Tibial nerve (tissue), 4 donors: ENCODE results near the gene PIM2.

Source experiments
- EP300 ChIP-seq, 2 donors: sonication (generic); formaldehyde crosslinking; IDR thresholded peaks; one replicate each; pipeline ENCODE4 v1.6.1; 2017; ENCODE audit warnings: antibody characterized with exemption in 2 of 2, mild to moderate bottlenecking in 1 of 2
- POLR2A ChIP-seq, 2 donors: fragments of 450-650 bp; IDR thresholded peaks; one replicate each; pipeline ENCODE4 v1.6.1; 2017; ENCODE audit warnings: antibody characterized with exemption in 2 of 2, mild to moderate bottlenecking in 2 of 2, moderate library complexity in 2 of 2
- TF ChIP-seq, protein P1 (sequence below), 5 experiments: fragments of 200-600 bp in 3 of 5; fragments of 450-650 bp in 2 of 5; sonication (generic) in 3 of 5; IDR thresholded peaks; one replicate each; pipeline ENCODE4 v1.5.1; 2016 to 2019; ENCODE audit warnings: antibody characterized with exemption in 5 of 5, mild to moderate bottlenecking in 3 of 5, moderate library complexity in 2 of 5

GRCh38 chrX:48919947-48920717 lies 1.3 kb upstream of the PIM2 start:
- TF ChIP-seq, protein P1, sequence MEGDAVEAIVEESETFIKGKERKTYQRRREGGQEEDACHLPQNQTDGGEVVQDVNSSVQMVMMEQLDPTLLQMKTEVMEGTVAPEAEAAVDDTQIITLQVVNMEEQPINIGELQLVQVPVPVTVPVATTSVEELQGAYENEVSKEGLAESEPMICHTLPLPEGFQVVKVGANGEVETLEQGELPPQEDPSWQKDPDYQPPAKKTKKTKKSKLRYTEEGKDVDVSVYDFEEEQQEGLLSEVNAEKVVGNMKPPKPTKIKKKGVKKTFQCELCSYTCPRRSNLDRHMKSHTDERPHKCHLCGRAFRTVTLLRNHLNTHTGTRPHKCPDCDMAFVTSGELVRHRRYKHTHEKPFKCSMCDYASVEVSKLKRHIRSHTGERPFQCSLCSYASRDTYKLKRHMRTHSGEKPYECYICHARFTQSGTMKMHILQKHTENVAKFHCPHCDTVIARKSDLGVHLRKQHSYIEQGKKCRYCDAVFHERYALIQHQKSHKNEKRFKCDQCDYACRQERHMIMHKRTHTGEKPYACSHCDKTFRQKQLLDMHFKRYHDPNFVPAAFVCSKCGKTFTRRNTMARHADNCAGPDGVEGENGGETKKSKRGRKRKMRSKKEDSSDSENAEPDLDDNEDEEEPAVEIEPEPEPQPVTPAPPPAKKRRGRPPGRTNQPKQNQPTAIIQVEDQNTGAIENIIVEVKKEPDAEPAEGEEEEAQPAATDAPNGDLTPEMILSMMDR (IDR thresholded peaks at IDR 0.05), result no peak
- TF ChIP-seq POLR2A (IDR thresholded peaks at IDR 0.05) (no peak), EP300 (IDR thresholded peaks at IDR 0.05) (no peak)
